Hepatocyte (in vitro differentiated cells): Measurements from ENCODE around the gene CEBPE.

Experiments used
- EZH2 ChIP-seq: fragments of 200-600 bp; sonication (generic); IDR thresholded peaks from 2 replicates; pipeline ENCODE4 v1.6.1; 2016; ENCODE audit warnings: antibody characterized with exemption, mild to moderate bottlenecking, borderline replicate concordance
- EZH2phosphoT487 ChIP-seq: fragments of 200-600 bp; sonication (generic); IDR thresholded peaks from one replicate; pipeline ENCODE4 v1.6.1; 2018; ENCODE audit warnings: antibody characterized with exemption, mild to moderate bottlenecking, low read depth, moderate library complexity; ENCODE audit not compliant: unreplicated experiment, severe bottlenecking

DNA sequence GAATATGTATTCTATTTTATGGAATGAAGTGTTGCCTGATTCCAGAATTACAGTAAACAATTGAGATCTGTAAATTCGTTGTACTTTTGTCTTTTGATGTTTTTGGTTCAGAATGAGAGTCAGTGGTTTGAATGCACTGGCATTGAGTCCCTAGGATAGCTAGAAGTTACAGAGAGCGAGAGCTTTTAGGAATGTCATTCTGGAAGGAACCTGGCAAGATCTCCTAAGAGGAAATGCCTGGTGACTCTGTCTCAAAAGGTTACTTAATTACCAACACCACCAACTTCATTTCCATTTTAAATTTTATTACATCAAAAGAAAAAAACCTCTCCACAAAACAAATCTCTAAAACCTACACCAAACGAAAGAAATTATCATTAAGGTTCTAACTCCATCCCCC lies 6.0 kb upstream of the CEBPE start:
- TF ChIP-seq EZH2phosphoT487: no peak
- TF ChIP-seq EZH2: no peak
